Transverse colon (tissue), 3 donors: ENCODE results near the gene KXD1.
A peak's percentile ranks its signal among the peaks of the same experiment; 100 is the strongest.

Experiments used
- CTCF ChIP-seq, 5 experiments: fragments of 200-600 bp in 3 of 5; fragments of 450-650 bp in 2 of 5; sonication (generic) in 3 of 5; IDR thresholded peaks; 1 replicate in 2 of 5; 2 replicates in 3 of 5; pipeline ENCODE4 v1.5.1; 2016 to 2017; ENCODE audit warnings: antibody characterized with exemption in 5 of 5, inconsistent platforms in 3 of 5, mild to moderate bottlenecking in 2 of 5, moderate library complexity in 1 of 5
- EP300 ChIP-seq: sonication (generic); formaldehyde crosslinking; IDR thresholded peaks from one replicate; pipeline ENCODE4 v1.6.1; 2017; ENCODE audit warnings: antibody characterized with exemption, low read depth
- POLR2A ChIP-seq: fragments of 450-650 bp; IDR thresholded peaks from one replicate; pipeline ENCODE4 v1.6.1; 2016; ENCODE audit warnings: antibody characterized with exemption, mild to moderate bottlenecking, moderate library complexity

DNA sequence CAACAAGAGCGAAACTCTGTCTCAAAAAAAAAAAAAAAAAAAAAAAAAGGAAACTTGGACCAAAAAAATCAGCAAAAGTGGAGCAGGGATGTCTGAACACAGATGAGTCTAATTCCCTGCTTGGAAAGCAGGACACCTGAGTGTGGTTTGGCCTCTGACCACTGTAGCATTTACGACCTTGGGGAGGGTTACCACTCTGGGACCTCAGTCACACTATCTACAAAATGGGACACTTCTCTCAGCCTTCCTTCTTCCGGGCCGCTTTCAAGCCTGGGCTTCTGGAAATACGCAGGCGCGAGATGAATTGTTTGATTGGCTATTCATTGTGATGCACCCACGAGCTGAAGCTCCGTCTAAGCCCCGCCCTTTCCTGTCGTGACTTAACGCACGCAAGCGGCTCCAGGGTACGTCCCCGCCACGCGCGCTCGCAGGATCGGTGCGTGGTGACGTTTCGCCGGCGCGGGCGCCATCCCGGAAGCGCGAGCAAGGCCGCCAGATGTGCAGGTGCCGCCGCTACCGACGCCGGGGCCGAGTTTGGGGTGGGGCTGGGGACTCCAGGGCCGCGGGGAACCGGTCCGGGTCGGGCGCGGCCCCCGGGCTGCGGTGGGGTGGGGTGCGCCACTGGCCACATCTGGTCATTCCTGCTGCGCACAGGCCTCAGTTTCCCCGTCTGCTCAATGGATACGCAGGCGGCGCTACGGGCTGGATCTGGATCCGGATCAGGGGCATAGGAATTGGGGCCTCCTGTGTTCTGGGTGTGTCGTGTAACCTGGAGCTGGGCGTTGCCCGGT is at the start of gene KXD1:
- TF ChIP-seq CTCF (IDR thresholded peaks at IDR 0.05) (no peak), POLR2A (peak; percentile 84), EP300 (peak; percentile 47)
